HepG2 (cell line): ENCODE results near the gene TPRN. TPM values are rescaled to one million over a fixed set of nuclear protein-coding genes. Genes with fewer than 3 reads are reported as not detected.
A peak's percentile ranks its signal among the peaks of the same experiment; 100 is the strongest.

ENCODE experiments used
- CHD2 ChIP-seq: IDR thresholded peaks from 2 replicates; pipeline ENCODE4 v1.6.1; 2011; ENCODE audit warnings: low read depth, low read length, improper control_type of control experiment
- EHMT2 ChIP-seq: fragments of 200-600 bp; sonication (generic); IDR thresholded peaks from 2 replicates; pipeline ENCODE4 v1.7.0; 2017; ENCODE audit warnings: antibody characterized with exemption, low read depth, low read length, borderline replicate concordance
- ETS1 ChIP-seq: sonication (generic); formaldehyde crosslinking; IDR thresholded peaks from 2 replicates; pipeline ENCODE4 v1.4.0; 2020; ENCODE audit warnings: missing genetic modification reagents
- HIVEP1 ChIP-seq: sonication (generic); formaldehyde crosslinking; IDR thresholded peaks from 2 replicates; pipeline ENCODE4 v1.4.0; 2020; ENCODE audit warnings: mild to moderate bottlenecking, missing genetic modification reagents
- HOXA3 ChIP-seq: sonication (generic); formaldehyde crosslinking; IDR thresholded peaks from 2 replicates; pipeline ENCODE4 v1.5.0; 2020; ENCODE audit warnings: missing genetic modification reagents
- KDM5B ChIP-seq: sonication (generic); formaldehyde crosslinking; IDR thresholded peaks from 2 replicates; pipeline ENCODE4 v1.4.0; 2020; ENCODE audit warnings: missing genetic modification reagents, mild to moderate bottlenecking, borderline replicate concordance
- MAZ ChIP-seq, 2 experiments: sonication (generic) in 1 of 2; formaldehyde crosslinking in 1 of 2; IDR thresholded peaks; 2 replicates each; pipeline versions ENCODE4 v1.5.0 to v1.6.1; 2012 to 2020; ENCODE audit warnings: low read depth in 2 of 2, mild to moderate bottlenecking in 2 of 2, borderline replicate concordance in 1 of 2, improper control_type of control experiment in 1 of 2, low read length in 1 of 2, missing genetic modification reagents in 1 of 2, moderate library complexity in 1 of 2
- MBD4 ChIP-seq: IDR thresholded peaks from 2 replicates; pipeline ENCODE4 v1.6.1; 2012; ENCODE audit warnings: low read length, inconsistent platforms, borderline replicate concordance
- MIER3 ChIP-seq: IDR thresholded peaks from 2 replicates; pipeline ENCODE4 v1.6.1; 2016; ENCODE audit warnings: missing compliant biosample characterization, borderline replicate concordance
- NFE2 ChIP-seq: sonication (generic); formaldehyde crosslinking; IDR thresholded peaks from 2 replicates; pipeline ENCODE4 v1.4.0; 2020; ENCODE audit warnings: missing genetic modification reagents
- NPAS2 ChIP-seq: sonication (generic); formaldehyde crosslinking; IDR thresholded peaks from 2 replicates; pipeline ENCODE4 v1.8.0; 2022; ENCODE audit warnings: mild to moderate bottlenecking, missing genetic modification reagents, borderline replicate concordance
- NR2C2 ChIP-seq: sonication (generic); formaldehyde crosslinking; IDR thresholded peaks from 2 replicates; pipeline ENCODE4 v1.4.0; 2020; ENCODE audit warnings: missing genetic modification reagents, mild to moderate bottlenecking, moderate library complexity, borderline replicate concordance
- POGK ChIP-seq: sonication (generic); formaldehyde crosslinking; conservative IDR thresholded peaks from 2 replicates; pipeline ENCODE4 v1.8.0; 2022; ENCODE audit warnings: mild to moderate bottlenecking, moderate library complexity, missing genetic modification reagents
- RARA ChIP-seq: IDR thresholded peaks from 2 replicates; pipeline ENCODE4 v1.6.1; 2016; ENCODE audit warnings: missing genetic modification reagents, missing compliant biosample characterization
- RBFOX2 ChIP-seq: fragments of 200-400 bp; formaldehyde crosslinking; IDR thresholded peaks from 2 replicates; pipeline ENCODE4 v1.6.1; 2017; ENCODE audit warnings: low read depth, mild to moderate bottlenecking, low read length
- RXRA ChIP-seq: sonication (generic); formaldehyde crosslinking; IDR thresholded peaks from 2 replicates; pipeline ENCODE4 v1.5.1; 2020; ENCODE audit warnings: missing genetic modification reagents
- SALL1 ChIP-seq: sonication (generic); formaldehyde crosslinking; IDR thresholded peaks from 2 replicates; pipeline ENCODE4 v1.8.0; 2022; ENCODE audit warnings: mild to moderate bottlenecking, missing genetic modification reagents
- SPEN ChIP-seq: sonication (generic); formaldehyde crosslinking; IDR thresholded peaks from 2 replicates; pipeline ENCODE4 v1.5.1; 2020; ENCODE audit warnings: low read depth, mild to moderate bottlenecking, missing genetic modification reagents
- ZBTB39 ChIP-seq: sonication (generic); formaldehyde crosslinking; IDR thresholded peaks from 2 replicates; pipeline ENCODE4 v1.5.0; 2020; ENCODE audit warnings: missing genetic modification reagents
- ZFY ChIP-seq: sonication (generic); formaldehyde crosslinking; IDR thresholded peaks from 2 replicates; pipeline ENCODE4 v1.4.0; 2020; ENCODE audit warnings: missing genetic modification reagents
- ZMYM3 ChIP-seq: sonication (generic); formaldehyde crosslinking; IDR thresholded peaks from 2 replicates; pipeline ENCODE4 v1.5.1; 2020; ENCODE audit warnings: mild to moderate bottlenecking, missing genetic modification reagents
- ZNF136 ChIP-seq: sonication (generic); formaldehyde crosslinking; IDR thresholded peaks from 2 replicates; pipeline ENCODE4 v1.8.1; 2022; ENCODE audit warnings: low read depth, mild to moderate bottlenecking, moderate library complexity, missing genetic modification reagents
- ZNF160 ChIP-seq: sonication (generic); formaldehyde crosslinking; IDR thresholded peaks from 2 replicates; pipeline ENCODE4 v1.8.0; 2022; ENCODE audit warnings: mild to moderate bottlenecking, inconsistent platforms, missing genetic modification reagents
- ZNF512 ChIP-seq: sonication (generic); formaldehyde crosslinking; IDR thresholded peaks from 2 replicates; pipeline ENCODE4 v1.4.0; 2020; ENCODE audit warnings: mild to moderate bottlenecking, missing genetic modification reagents
- ZNF564 ChIP-seq: sonication (generic); formaldehyde crosslinking; IDR thresholded peaks from 2 replicates; pipeline ENCODE4 v1.8.1; 2023; ENCODE audit warnings: mild to moderate bottlenecking, missing genetic modification reagents
- polyA plus RNA-seq, 8 experiments: library from polyadenylated mRNA; depleted of rRNA in 3 of 8; stranded (reverse) in 7 of 8; unstranded in 1 of 8; fragments of >200 nt; fragmentation: Illumina TruSeq in 4 of 8; extraction: Trizol in 4 of 8; gene quantifications; 2 replicates each; pipeline versions ENCODE4 v1.2.1 to v1.2.3, GENCODE V29; 2011 to 2016; ENCODE audit warnings: low read depth in 4 of 8, missing spikeins in 1 of 8, mixed read lengths in 1 of 8; ENCODE audit not compliant: insufficient read depth in 1 of 8
- total RNA-seq, 5 experiments: library from RNA; depleted of rRNA; stranded (reverse); fragments of >200 nt; fragmentation: Illumina TruSeq; extraction: Trizol; gene quantifications; 2 replicates each; pipeline ENCODE4 v1.2.3, GENCODE V29; 2016; ENCODE audit warnings: low read depth in 1 of 5

The TPRN gene
- total and polyA plus RNA-seq, 2 of the 13 experiments (the other 11 are each of a cell fraction or from before 2014, with no cell fraction given): 10.1 to 19.2 TPM

GRCh38 chr9:137221506-137222111, 21.1 kb upstream of the TPRN start (continued):
- TF ChIP-seq RARA (CRISPR knock-in tag): peak; percentile 72
- TF ChIP-seq ZMYM3 (CRISPR knock-in tag): no peak
- TF ChIP-seq SALL1 (CRISPR knock-in tag): no peak
- TF ChIP-seq NFE2 (CRISPR knock-in tag): no peak
- no peak for TF ChIP-seq CHD2
- TF ChIP-seq KDM5B (CRISPR knock-in tag): no peak
- TF ChIP-seq MIER3 (CRISPR knock-in tag): no peak
- TF ChIP-seq ZBTB39: no peak
- no peak for TF ChIP-seq ZNF160 (CRISPR knock-in tag)
- no peak for TF ChIP-seq EHMT2
- peak; percentile 85 for TF ChIP-seq ZFY (CRISPR knock-in tag)
- no peak for TF ChIP-seq HIVEP1 (CRISPR knock-in tag)
- TF ChIP-seq RBFOX2: peak; percentile 37; the same call in 1 of the 2 replicates
- no peak for TF ChIP-seq ETS1 (CRISPR knock-in tag)
- peak; percentile 83 for TF ChIP-seq RXRA (CRISPR knock-in tag)
- no peak for TF ChIP-seq MBD4
- TF ChIP-seq MAZ (IDR thresholded peaks at IDR 0.05; ENCODE audit: borderline replicate concordance, low read depth, low read length): no peak
- no peak for TF ChIP-seq MAZ (CRISPR knock-in tag; IDR thresholded peaks at IDR 0.05; ENCODE audit: low read depth)
- no peak for TF ChIP-seq ZNF512 (CRISPR knock-in tag)
- TF ChIP-seq NPAS2 (CRISPR knock-in tag): no peak
- TF ChIP-seq ZNF564: no peak
- TF ChIP-seq NR2C2: peak; percentile 91
- TF ChIP-seq HOXA3 (CRISPR knock-in tag): peak; percentile 61; the same call in 1 of the 2 replicates
- TF ChIP-seq POGK: 0 out of 2 replicates have a peak, but pooled peaks have one; percentile 17
- TF ChIP-seq SPEN (CRISPR knock-in tag): peak; percentile 73
- TF ChIP-seq ZNF136 (CRISPR knock-in tag): no peak
